Ectodermal cell (in vitro differentiated cells): ENCODE measurements around the gene ZNF607.
"Not testable (repeated sequence)": the region's sequence is repeated elsewhere in the genome, so short reads cannot be mapped to it uniquely, and the experiment has no call there.

Experiments used
- H3K27ac ChIP-seq: 2 replicates; pipeline ENCODE4 v1.7.0; 2013; ENCODE audit warnings: mild to moderate bottlenecking, low read depth, low read length; ENCODE audit not compliant: insufficient read depth, poor library complexity, severe bottlenecking
- H3K27me3 ChIP-seq: 2 replicates; pipeline ENCODE4 v1.7.0; 2013; ENCODE audit warnings: mild to moderate bottlenecking, low read length; ENCODE audit not compliant: insufficient read depth, control insufficient read depth, poor library complexity, severe bottlenecking
- H3K36me3 ChIP-seq: one replicate; pipeline ENCODE4 v1.7.0; 2013; ENCODE audit warnings: low read length; ENCODE audit not compliant: control insufficient read depth, insufficient read depth
- H3K4me1 ChIP-seq: one replicate; pipeline ENCODE4 v1.7.0; 2013; ENCODE audit warnings: low read length; ENCODE audit not compliant: control insufficient read depth, insufficient read depth
- H3K4me3 ChIP-seq: 2 replicates; pipeline ENCODE4 v1.7.0; 2013; ENCODE audit warnings: low read depth, low read length, control low read depth; ENCODE audit not compliant: insufficient read depth
- H3K9me3 ChIP-seq: 2 replicates; pipeline ENCODE4 v1.7.0; 2013; ENCODE audit warnings: mild to moderate bottlenecking, low read length, moderate library complexity; ENCODE audit not compliant: control insufficient read depth
- WGBS, 2 experiments: methylation state at CpG; one replicate each; pipeline ENCODE4 v1.1.7; 2013; ENCODE audit warnings: missing lambda C conversion rate in 2 of 2; 5-methylcytosine and 5-hydroxymethylcytosine counted together

ZNF607 gene

GRCh38 chr19:37698216-37698615 lies 21.3 kb downstream of the ZNF607 start:
- peaks cover 19% of the 10 kb centered on the region for H3K36me3 ChIP-seq
- WGBS, 2 experiments = 97 to 98% methylated on average over 6 of the region's 6 CpGs
- H3K9me3 ChIP-seq = no peaks in the 10 kb centered on the region

GRCh38 chr19:37695144-37695899 lies 24.2 kb downstream of the ZNF607 start:
- Histone ChIP-seq H3K27ac (no peak overlapping the region), H3K9me3 (no peaks in the 10 kb centered on the region), H3K36me3 (peaks cover 19% of the 10 kb centered on the region), H3K27me3 (no peaks in the 10 kb centered on the region), H3K4me1 (no peaks in the 10 kb centered on the region), H3K4me3 (no peak overlapping the region)
- WGBS, 2 experiments = 64 to 78% methylated on average over 3 of the region's 3 CpGs

More at GRCh38 chr19:37698216-37698615, 21.3 kb downstream of the ZNF607 start:
- H3K4me1 ChIP-seq = no peaks in the 10 kb centered on the region
- H3K4me3 ChIP-seq = no peak overlapping the region
- no peak overlapping the region for H3K27ac ChIP-seq
- H3K27me3 ChIP-seq = no peaks in the 10 kb centered on the region

GRCh38 chr19:37692956-37693620 lies 26.5 kb downstream of the ZNF607 start:
- WGBS, 2 experiments = 86 to 88% methylated on average over 11 of the region's 11 CpGs
- Histone ChIP-seq H3K9me3 (no peaks in the 10 kb centered on the region), H3K4me1 (no peaks in the 10 kb centered on the region), H3K36me3 (no peaks in the 10 kb centered on the region), H3K27ac (no peak overlapping the region), H3K27me3 (no peaks in the 10 kb centered on the region), H3K4me3 (no peak overlapping the region)

- Histone ChIP-seq H3K4me3 (peak overlapping the region; percentile 63), H3K4me1 (no peaks in the 10 kb centered on the region), H3K27me3 (no peaks in the 10 kb centered on the region), H3K36me3 (no peaks in the 10 kb centered on the region), H3K27ac (peak overlapping the region; percentile 30), H3K9me3 (no peaks in the 10 kb centered on the region)
- WGBS, 2 experiments = 2% methylated on average over 48 of the region's 48 CpGs
Observed at GRCh38 chr19:37691881-37692504, 27.6 kb downstream of the ZNF607 start.

GRCh38 chr19:37683520-37683919 lies 36.0 kb downstream of the ZNF607 start:
- Histone ChIP-seq H3K9me3 (no peaks in the 10 kb centered on the region), H3K4me1 (no peaks in the 10 kb centered on the region), H3K27me3 (no peaks in the 10 kb centered on the region), H3K36me3 (peaks cover 15% of the 10 kb centered on the region), H3K27ac (no peak overlapping the region), H3K4me3 (no peak overlapping the region)
- 90 to 97% methylated on average over 2 to 3 of the region's 3 CpGs for WGBS, 2 experiments

GRCh38 chr19:37669450-37669914 lies 50.1 kb downstream of the ZNF607 start:
- 90 to 92% methylated on average over 4 to 6 of the region's 6 CpGs for WGBS, 2 experiments
- no peaks in the 10 kb centered on the region for H3K36me3 ChIP-seq
- no peaks in the 10 kb centered on the region for H3K9me3 ChIP-seq
- no peak overlapping the region for H3K4me3 ChIP-seq
- no peaks in the 10 kb centered on the region for H3K27me3 ChIP-seq
- H3K27ac ChIP-seq = no peak overlapping the region
- no peaks in the 10 kb centered on the region for H3K4me1 ChIP-seq

DNA sequence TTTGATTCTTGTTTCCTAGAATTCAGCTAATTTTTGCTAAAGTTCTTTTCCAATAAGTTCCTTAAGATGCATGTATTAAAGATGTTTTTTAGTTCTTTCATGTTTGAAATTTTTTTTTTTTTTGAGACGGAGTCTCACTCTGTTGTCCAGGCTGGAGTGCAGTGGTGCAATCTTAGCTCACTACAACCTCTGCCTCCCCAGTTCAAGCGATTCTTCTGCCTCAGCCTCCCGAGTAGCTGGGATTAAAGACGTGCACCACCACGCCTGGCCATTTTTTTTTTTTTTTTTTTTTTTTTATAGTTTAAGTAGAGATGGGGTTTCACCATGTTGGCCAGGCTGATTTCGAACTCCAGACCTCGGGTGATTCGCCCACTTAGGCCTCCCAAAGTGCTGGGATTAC lies 62.4 kb downstream of the ZNF607 start:
- not testable (repeated sequence) for H3K27ac ChIP-seq, H3K27me3 ChIP-seq, H3K4me1 ChIP-seq, H3K4me3 ChIP-seq, H3K9me3 ChIP-seq, H3K36me3 ChIP-seq
- WGBS, 2 experiments = 86 to 92% methylated on average over 7 to 8 of the region's 8 CpGs

DNA sequence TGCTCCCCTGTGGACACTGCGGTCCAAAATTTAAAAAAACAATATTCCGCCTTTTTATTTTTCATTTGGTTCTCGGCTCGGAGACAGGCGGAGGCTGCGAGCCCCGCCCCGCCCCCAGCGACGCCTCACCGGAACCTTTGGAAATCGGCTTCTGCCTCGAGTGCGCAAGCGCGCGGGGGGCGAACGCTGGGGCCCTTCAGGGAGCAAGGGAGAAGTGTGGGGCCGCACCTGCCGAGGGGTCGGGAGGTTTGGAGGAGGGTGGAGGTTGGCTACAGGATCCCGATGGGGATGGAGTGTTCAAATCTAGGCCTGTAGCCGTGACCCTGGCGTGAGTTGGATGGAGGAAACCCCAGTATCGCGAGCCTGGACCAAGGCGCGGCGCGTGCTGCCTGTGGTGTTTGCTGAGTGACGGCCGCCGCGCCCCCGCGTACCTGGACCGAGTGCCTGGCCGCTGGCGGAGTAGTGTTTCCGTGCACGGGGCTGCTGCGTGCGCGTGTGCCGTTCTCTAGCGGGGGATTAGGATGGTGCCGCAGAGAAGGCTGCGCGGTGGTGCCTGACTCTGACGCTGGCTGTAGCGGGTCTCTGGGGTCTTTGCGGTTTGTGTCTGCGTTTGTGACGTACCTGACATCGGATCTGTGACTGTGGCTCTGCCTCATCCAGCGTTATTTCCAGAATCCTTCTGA lies 63.7 kb downstream of the ZNF607 start:
- H3K9me3 ChIP-seq = no peaks in the 10 kb centered on the region
- H3K27ac ChIP-seq = peak overlapping the region; percentile 68
- H3K4me3 ChIP-seq = peak overlapping the region; percentile 86
- 1% methylated on average over 57 of the region's 57 CpGs for WGBS, 2 experiments
- peaks cover 9% of the 10 kb centered on the region for H3K27me3 ChIP-seq
- H3K4me1 ChIP-seq = peaks cover 5% of the 10 kb centered on the region
- no peaks in the 10 kb centered on the region for H3K36me3 ChIP-seq

DNA sequence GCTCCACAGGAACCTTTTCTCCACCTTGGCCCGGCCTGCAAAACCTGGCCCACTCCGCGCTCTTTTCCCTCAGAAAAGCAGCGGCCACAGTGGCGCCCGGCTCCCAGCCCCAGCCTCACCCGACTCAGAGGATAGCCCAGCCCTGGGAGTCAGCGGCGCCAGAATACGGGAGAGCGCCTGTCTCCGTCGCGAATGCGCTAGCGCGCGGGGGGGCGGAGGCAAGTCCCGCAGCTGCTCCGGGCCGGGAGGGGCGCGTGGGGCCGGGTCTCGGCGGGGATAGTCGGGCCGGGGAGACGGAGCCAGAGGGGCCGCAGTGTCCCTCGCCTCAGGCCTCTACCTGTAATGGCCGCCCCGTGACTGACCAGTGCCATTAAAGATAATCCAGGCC lies 64.3 kb downstream of the ZNF607 start, which contains the start of gene ZFP30:
TSS of gene ZFP30 (minus strand) at position 165 of the 388 bp plus-strand sequence. CDS start 7,643 bp downstream, outside the sequence.
- Histone ChIP-seq H3K27ac (peak within 1 kb of the TSS; percentile 68), H3K4me1 (peaks cover 5% of the 10 kb centered on the region), H3K36me3 (no peaks in the 10 kb centered on the region), H3K27me3 (peaks cover 9% of the 10 kb centered on the region), H3K4me3 (peak within 1 kb of the TSS; percentile 86), H3K9me3 (no peaks in the 10 kb centered on the region)
- WGBS, 2 experiments = 0 to 1% methylated on average over 34 of the region's 34 CpGs
